C4-2B (cell line): ENCODE results near the gene HTT.

Experiments used
- ZFX ChIP-seq: fragments of 450-650 bp; IDR thresholded peaks from 2 replicates; pipeline ENCODE4 v1.6.1; 2017
- TF ChIP-seq, protein P1 (sequence below): fragments of 450-650 bp; conservative IDR thresholded peaks from 2 replicates; pipeline ENCODE4 v1.5.1; 2017; ENCODE audit warnings: mild to moderate bottlenecking

DNA sequence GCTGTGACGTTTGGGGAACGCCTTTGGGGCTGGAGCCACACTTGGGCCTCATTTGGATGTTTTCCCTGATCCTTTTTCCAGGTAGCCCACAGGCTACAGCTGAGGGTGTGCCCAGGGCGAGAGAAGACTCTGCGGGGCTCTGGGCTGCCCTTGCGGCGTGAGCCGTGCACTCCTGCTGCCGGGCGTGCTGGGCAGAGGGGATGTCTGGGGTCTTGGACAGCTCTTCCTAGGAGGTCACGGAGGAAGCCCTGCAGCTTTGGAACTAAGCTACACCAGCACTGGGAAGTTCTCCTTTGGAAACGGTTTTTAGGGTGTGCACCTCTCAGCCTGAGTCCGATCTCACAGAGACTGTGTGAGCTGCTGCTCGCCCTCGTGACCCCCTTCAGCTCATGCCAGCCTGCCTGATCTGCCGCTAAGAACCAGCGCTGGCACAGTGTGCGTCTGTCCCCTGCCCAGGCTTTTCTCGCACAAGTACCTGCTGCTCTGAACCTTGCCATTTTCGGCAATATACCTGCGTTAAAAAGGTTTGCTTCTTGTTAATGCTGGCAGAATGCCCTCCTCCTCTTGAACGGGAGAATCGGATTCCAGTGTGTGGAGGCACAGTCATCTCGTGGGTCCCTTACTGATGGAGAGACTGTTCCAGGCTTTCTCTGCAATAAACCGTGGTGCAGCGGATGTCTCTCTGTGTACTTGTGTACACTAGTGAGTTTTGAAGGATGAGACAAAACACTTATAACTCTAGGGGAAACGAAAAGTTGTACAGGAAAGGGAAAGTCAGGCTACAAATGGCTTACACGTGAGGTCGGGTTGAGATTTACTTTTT is 188.8 kb downstream of the HTT start:
- TF ChIP-seq, protein P1, sequence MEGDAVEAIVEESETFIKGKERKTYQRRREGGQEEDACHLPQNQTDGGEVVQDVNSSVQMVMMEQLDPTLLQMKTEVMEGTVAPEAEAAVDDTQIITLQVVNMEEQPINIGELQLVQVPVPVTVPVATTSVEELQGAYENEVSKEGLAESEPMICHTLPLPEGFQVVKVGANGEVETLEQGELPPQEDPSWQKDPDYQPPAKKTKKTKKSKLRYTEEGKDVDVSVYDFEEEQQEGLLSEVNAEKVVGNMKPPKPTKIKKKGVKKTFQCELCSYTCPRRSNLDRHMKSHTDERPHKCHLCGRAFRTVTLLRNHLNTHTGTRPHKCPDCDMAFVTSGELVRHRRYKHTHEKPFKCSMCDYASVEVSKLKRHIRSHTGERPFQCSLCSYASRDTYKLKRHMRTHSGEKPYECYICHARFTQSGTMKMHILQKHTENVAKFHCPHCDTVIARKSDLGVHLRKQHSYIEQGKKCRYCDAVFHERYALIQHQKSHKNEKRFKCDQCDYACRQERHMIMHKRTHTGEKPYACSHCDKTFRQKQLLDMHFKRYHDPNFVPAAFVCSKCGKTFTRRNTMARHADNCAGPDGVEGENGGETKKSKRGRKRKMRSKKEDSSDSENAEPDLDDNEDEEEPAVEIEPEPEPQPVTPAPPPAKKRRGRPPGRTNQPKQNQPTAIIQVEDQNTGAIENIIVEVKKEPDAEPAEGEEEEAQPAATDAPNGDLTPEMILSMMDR = no peak
- no peak for TF ChIP-seq ZFX
